GM12878 (cell line): ENCODE results near the gene DTNBP1. TPM values are rescaled to one million over a fixed set of nuclear protein-coding genes. Genes with fewer than 3 reads are reported as not detected.

ENCODE experiments used
- ATAC-seq: fragments of 200-7000 bp; cut with Tn5 transposase; 3 replicates; pipeline ENCODE4 v1.9.1; 2020; ENCODE audit warnings: mild to moderate bottlenecking, moderate library complexity
- BruUV-seq: library from RNA; stranded (reverse); fragments of 400-500 nt; replicated peaks from 2 replicates; lab custom pipeline; 2021; lab: Mats Ljungman, UMichigan
- CTCF ChIA-PET: fragments of 300-600 bp; sonication (Branson Sonifier 250); formaldehyde crosslinking; extraction: SDS; loops from one replicate; lab custom pipeline; 2021; ENCODE audit warnings: inconsistent platforms; lab: Yijun Ruan, JAX
- POLR2A ChIA-PET: fragments of 350-600 bp; formaldehyde crosslinking; extraction: SDS; loops from one replicate; lab custom pipeline; 2021; ENCODE audit warnings: inconsistent platforms; lab: Charles Lee
- RAD21 ChIA-PET: fragments of 300-600 bp; sonication (Branson Sonifier 250); formaldehyde crosslinking; loops from one replicate; lab custom pipeline; 2023; ENCODE audit warnings: antibody characterized with exemption; ENCODE audit not compliant: unreplicated experiment; lab: Charles Lee
- SMC1A ChIA-PET: fragments of 300-600 bp; sonication (Branson Sonifier 250); formaldehyde crosslinking; loops from one replicate; lab custom pipeline; 2023; ENCODE audit not compliant: unreplicated experiment, uncharacterized antibody; lab: Charles Lee
- DNase-seq: peaks from one replicate; pipeline ENCODE4 v3.0.0-alpha.2; 2011; ENCODE audit warnings: low read depth, low spot score
- FAIRE-seq: peaks from 3 replicates; lab custom pipeline; 2011; peaks lifted over from hg19 to GRCh38; lab: Jason Lieb, UNC
- H2AFZ ChIP-seq: 2 replicates; pipeline ENCODE4 v1.6.0; 2011; ENCODE audit warnings: low read depth, low read length, control low read depth; ENCODE audit not compliant: control insufficient read depth
- H3K27ac ChIP-seq: 2 replicates; pipeline ENCODE4 v1.5.1; 2011; ENCODE audit warnings: control low read depth; ENCODE audit not compliant: control insufficient read depth, insufficient read depth
- H3K27me3 ChIP-seq, 2 experiments: replicated peaks in 1 of 2; 2 replicates each; pipeline versions ENCODE4 v1.6.0 to v1.6.1; 2011; ENCODE audit warnings: low read length in 1 of 2; ENCODE audit not compliant: control insufficient read depth in 2 of 2, insufficient read depth in 2 of 2
- H3K36me3 ChIP-seq, 2 experiments: 2 replicates each; pipeline ENCODE4 v1.5.1; 2011; ENCODE audit warnings: low read length in 1 of 2; ENCODE audit not compliant: control insufficient read depth in 2 of 2, insufficient read depth in 2 of 2
- H3K4me1 ChIP-seq: 2 replicates; pipeline ENCODE4 v1.6.1; 2011; ENCODE audit warnings: mild to moderate bottlenecking, low read length, moderate library complexity, mixed read lengths; ENCODE audit not compliant: control insufficient read depth, insufficient read depth
- H3K4me2 ChIP-seq: 2 replicates; pipeline ENCODE4 v1.6.0; 2011; ENCODE audit warnings: control low read depth; ENCODE audit not compliant: control insufficient read depth, insufficient read depth
- H3K4me3 ChIP-seq: fragments of 200-600 bp; sonication (generic); 2 replicates; pipeline ENCODE4 v1.5.1; 2016
- H3K79me2 ChIP-seq: 2 replicates; pipeline ENCODE4 v1.6.0; 2011; ENCODE audit warnings: low read length; ENCODE audit not compliant: control insufficient read depth, insufficient read depth
- H3K9ac ChIP-seq: 2 replicates; pipeline ENCODE4 v1.8.0; 2011; ENCODE audit warnings: low read length, control low read depth, mixed read lengths; ENCODE audit not compliant: control insufficient read depth, insufficient read depth
- H3K9me3 ChIP-seq: replicated peaks from 3 replicates; pipeline ENCODE4 v1.5.1; 2011; ENCODE audit warnings: mild to moderate bottlenecking, low read length; ENCODE audit not compliant: control insufficient read depth, insufficient read depth
- H4K20me1 ChIP-seq: 2 replicates; pipeline ENCODE4 v1.6.0; 2011; ENCODE audit not compliant: control insufficient read depth, insufficient read depth
- ATF2 ChIP-seq: IDR thresholded peaks from 2 replicates; pipeline ENCODE4 v1.6.1; 2012; ENCODE audit warnings: low read length, inconsistent platforms
- CHD2 ChIP-seq: IDR thresholded peaks from 2 replicates; pipeline ENCODE4 v1.6.1; 2011; ENCODE audit warnings: low read depth, low read length, improper control_type of control experiment, borderline replicate concordance
- NFYB ChIP-seq: IDR thresholded peaks from 2 replicates; pipeline ENCODE4 v1.6.1; 2011; ENCODE audit warnings: low read depth, mild to moderate bottlenecking, low read length, improper control_type of control experiment, moderate library complexity; ENCODE audit not compliant: insufficient read depth
- NR2C2 ChIP-seq: IDR thresholded peaks from 2 replicates; pipeline ENCODE4 v1.6.1; 2011; ENCODE audit warnings: borderline replicate concordance, low read depth; ENCODE audit not compliant: control insufficient read depth, insufficient read length
- PAX5 ChIP-seq: IDR thresholded peaks from 2 replicates; pipeline ENCODE4 v1.6.1; 2011; ENCODE audit warnings: low read depth, low read length, borderline replicate concordance
- PAX8 ChIP-seq: fragments of 450-650 bp; IDR thresholded peaks from 2 replicates; pipeline ENCODE4 v1.6.1; 2017; ENCODE audit warnings: mild to moderate bottlenecking, moderate library complexity
- POLR2A ChIP-seq: IDR thresholded peaks from 2 replicates; pipeline ENCODE4 v1.6.1; 2011; ENCODE audit warnings: low read depth, mild to moderate bottlenecking, low read length
- PRDM15 ChIP-seq: fragments of 450-650 bp; formaldehyde crosslinking; IDR thresholded peaks from 2 replicates; pipeline ENCODE4 v1.4.0; 2020; ENCODE audit warnings: mild to moderate bottlenecking, moderate library complexity
- SP1 ChIP-seq: IDR thresholded peaks from one replicate; pipeline ENCODE4 v1.6.1; 2011; ENCODE audit warnings: low read depth, low read length
- TBL1XR1 ChIP-seq: IDR thresholded peaks from 2 replicates; pipeline ENCODE4 v1.6.1; 2012; ENCODE audit warnings: low read depth, low read length, improper control_type of control experiment
- USF1 ChIP-seq: IDR thresholded peaks from 2 replicates; pipeline ENCODE4 v1.6.1; 2011; ENCODE audit warnings: borderline replicate concordance, low read depth, mild to moderate bottlenecking, moderate library complexity, mixed read lengths, low read length; ENCODE audit not compliant: insufficient read depth; ENCODE audit errors: extremely low read length
- ZNF274 ChIP-seq: IDR thresholded peaks from one replicate; pipeline ENCODE4 v1.8.0; 2011; ENCODE audit not compliant: insufficient read length, insufficient read depth
- ZNF384 ChIP-seq: IDR thresholded peaks from 2 replicates; pipeline ENCODE4 v1.6.1; 2012; ENCODE audit warnings: low read depth, mild to moderate bottlenecking, low read length, improper control_type of control experiment, borderline replicate concordance
- WGBS: methylation state at CpG from one replicate; pipeline ENCODE4 v1.1.6; 2016; ENCODE audit warnings: low lambda C conversion rate; ENCODE audit not compliant: insufficient replicate concordance, insufficient coverage; ENCODE audit errors: missing lambda C conversion rate; 5-methylcytosine and 5-hydroxymethylcytosine counted together
- in situ Hi-C: fragments of 300-500 bp; cut with MboI; formaldehyde crosslinking; loops from 9 replicates; pipeline ENCODE4 v1.14.3; 2018; ENCODE audit warnings: mixed read lengths
- intact Hi-C: fragments of 100-400 bp; cut with micrococcal nuclease; formaldehyde crosslinking; loops from one replicate; pipeline ENCODE4 v1.14.2; 2022; ENCODE audit not compliant: unreplicated experiment
- polyA plus RNA-seq, 11 experiments: library from polyadenylated mRNA; depleted of rRNA in 4 of 11; unstranded in 6 of 11; stranded (reverse) in 5 of 11; fragments of >200 nt; fragmentation: Nextera tagmentation in 4 of 11; fragmentation: Illumina TruSeq in 1 of 11; extraction: Ambion mirVana in 4 of 11; extraction: Trizol in 1 of 11; gene quantifications; 1 replicate in 1 of 11; 2 replicates in 10 of 11; pipeline versions ENCODE4 v1.2.1 to v1.2.3, GENCODE V29; 2011 to 2016; ENCODE audit warnings: inconsistent platforms in 2 of 11, missing spikeins in 2 of 11, low read depth in 1 of 11
- total RNA-seq, 4 experiments: library from RNA; depleted of rRNA in 3 of 4; stranded (reverse); fragments of >200 nt in 3 of 4; fragmentation: Illumina TruSeq in 1 of 4; extraction: Trizol in 1 of 4; gene quantifications; 2 replicates each; pipeline versions ENCODE4 v1.2.1 to v1.2.3, GENCODE V29; 2013 to 2021
- TF ChIP-seq, protein P1 (sequence below): fragments of 450-650 bp; IDR thresholded peaks from 2 replicates; pipeline ENCODE4 v1.6.1; 2017; ENCODE audit warnings: borderline replicate concordance

Gene DTNBP1
- total and polyA plus RNA-seq, 10 of the 15 experiments (the other 5 are each of a cell fraction or from before 2014, with no cell fraction given): 7.1 to 40.3 (median 20.1) TPM

- TF ChIP-seq NR2C2: no peak
- no peak for TF ChIP-seq SP1
Observed at GRCh38 chr6:15698471-15698870, 35.6 kb upstream of the DTNBP1 start (continued).

DNA sequence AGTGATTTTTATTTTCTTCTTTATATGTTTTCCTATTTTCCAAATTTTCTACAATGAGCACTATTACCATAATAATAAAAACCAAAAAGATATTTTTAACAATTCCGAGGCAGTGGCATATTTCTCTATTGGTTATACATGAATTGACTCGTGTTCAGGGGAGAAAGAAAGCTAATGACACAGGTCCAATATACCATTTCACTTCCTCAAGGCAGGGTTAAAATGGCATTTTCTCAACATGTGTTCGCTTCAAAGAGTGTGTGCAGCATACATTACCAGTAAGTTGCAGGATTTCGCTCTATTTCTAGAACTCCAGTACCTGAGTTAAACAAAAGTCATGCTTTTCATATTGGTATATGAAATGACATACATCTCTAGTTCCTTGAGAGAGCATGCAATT is 35.1 kb upstream of the DTNBP1 start:
- no TSS peak for BruUV-seq
- 1% methylated on average over 4 of the region's 4 CpGs for WGBS
- Histone ChIP-seq H3K4me2 (no peak overlapping the region), H2AFZ (no peak overlapping the region), H3K36me3 (no peaks in the 10 kb centered on the region), H3K9ac (no peak overlapping the region), H4K20me1 (no peaks in the 10 kb centered on the region), H3K79me2 (no peaks in the 10 kb centered on the region), H3K27ac (no peak overlapping the region), H3K4me3 (no peak overlapping the region), H3K4me1 (no peaks in the 10 kb centered on the region), H3K9me3 (no peaks in the 10 kb centered on the region), H3K27me3 (no peaks in the 10 kb centered on the region)
- ChIA-PET RAD21 (interaction anchor here (1.5 to 7.9 kb wide), 5 partner anchors 135 to 507 kb away, joined by 3 to 129 read pairs (median 4); no protein-coding TSS in a partner anchor), SMC1A (interaction anchor here (0.7 to 8.0 kb wide), 9 partner anchors 10 to 485 kb away, joined by 3 to 87 read pairs (median 4); partner anchors contain the start of gene MYLIP), POLR2A (interaction anchor here (0.9 to 1.5 kb wide), 2 partner anchors 35 to 51 kb away, joined by 3 read pairs; no protein-coding TSS in a partner anchor), CTCF (interaction anchor here (0.6 to 9.0 kb wide), 6 partner anchors 13 to 486 kb away, joined by 3 to 131 read pairs (median 4); partner anchors contain the start of gene MYLIP)
- DNase-seq (no peak), ATAC-seq (no peak), FAIRE-seq (no peak)
- in situ Hi-C loops (no loop called here), intact Hi-C loops (no loop called here)
- no peak for TF ChIP-seq PAX8
- no peak for TF ChIP-seq TBL1XR1
- TF ChIP-seq ATF2: no peak
- no peak for TF ChIP-seq POLR2A
- TF ChIP-seq, protein P1, sequence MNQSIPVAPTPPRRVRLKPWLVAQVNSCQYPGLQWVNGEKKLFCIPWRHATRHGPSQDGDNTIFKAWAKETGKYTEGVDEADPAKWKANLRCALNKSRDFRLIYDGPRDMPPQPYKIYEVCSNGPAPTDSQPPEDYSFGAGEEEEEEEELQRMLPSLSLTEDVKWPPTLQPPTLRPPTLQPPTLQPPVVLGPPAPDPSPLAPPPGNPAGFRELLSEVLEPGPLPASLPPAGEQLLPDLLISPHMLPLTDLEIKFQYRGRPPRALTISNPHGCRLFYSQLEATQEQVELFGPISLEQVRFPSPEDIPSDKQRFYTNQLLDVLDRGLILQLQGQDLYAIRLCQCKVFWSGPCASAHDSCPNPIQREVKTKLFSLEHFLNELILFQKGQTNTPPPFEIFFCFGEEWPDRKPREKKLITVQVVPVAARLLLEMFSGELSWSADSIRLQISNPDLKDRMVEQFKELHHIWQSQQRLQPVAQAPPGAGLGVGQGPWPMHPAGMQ: no peak
- no peak for TF ChIP-seq NFYB
- TF ChIP-seq ZNF274: no peak
- no peak for TF ChIP-seq CHD2
- TF ChIP-seq ZNF384: no peak
- no peak for TF ChIP-seq PRDM15 (CRISPR knock-in tag)
- no peak for TF ChIP-seq PAX5
- TF ChIP-seq USF1: no peak
